ENCODE data around the gene MTCH1.

Gene MTCH1

GRCh38 chr6:36970892-36971842, 14.8 kb downstream of the MTCH1 start:
- Mint-ChIP-seq H3K36me3 (ENCODE audit: low read depth) (peaks cover 75% of the 10 kb centered on the region), H3K4me1 (ENCODE audit: low read depth) (no peaks in the 10 kb centered on the region), H3K27ac (no peak overlapping the region), H3K9me3 (no peaks in the 10 kb centered on the region), H3K27me3 (no peaks in the 10 kb centered on the region), H3K4me3 (no peak overlapping the region)

GRCh38 chr6:36969988-36970891, 15.8 kb downstream of the MTCH1 start:
- H3K36me3 Mint-ChIP-seq (ENCODE audit: low read depth) = peaks cover 66% of the 10 kb centered on the region
- H3K4me1 Mint-ChIP-seq (ENCODE audit: low read depth) = no peaks in the 10 kb centered on the region
- no peaks in the 10 kb centered on the region for H3K27me3 Mint-ChIP-seq
- H3K27ac Mint-ChIP-seq = peak overlapping the region; percentile 2
- H3K4me3 Mint-ChIP-seq = no peak overlapping the region
- no peaks in the 10 kb centered on the region for H3K9me3 Mint-ChIP-seq

- H3K27me3 Mint-ChIP-seq = no peaks in the 10 kb centered on the region
- H3K36me3 Mint-ChIP-seq (ENCODE audit: low read depth) = peaks cover 56% of the 10 kb centered on the region
- no peak overlapping the region for H3K27ac Mint-ChIP-seq
- peaks cover 8% of the 10 kb centered on the region for H3K4me1 Mint-ChIP-seq (ENCODE audit: low read depth)
- no peaks in the 10 kb centered on the region for H3K9me3 Mint-ChIP-seq
- H3K4me3 Mint-ChIP-seq = no peak overlapping the region
These were observed 16.7 kb downstream of the MTCH1 start for GRCh38 chr6:36969240-36969691.

GRCh38 chr6:36968266-36968977, 17.6 kb downstream of the MTCH1 start:
- Mint-ChIP-seq H3K4me3 (no peak overlapping the region), H3K36me3 (ENCODE audit: low read depth) (peaks cover 48% of the 10 kb centered on the region), H3K9me3 (no peaks in the 10 kb centered on the region), H3K27me3 (no peaks in the 10 kb centered on the region), H3K4me1 (ENCODE audit: low read depth) (peaks cover 17% of the 10 kb centered on the region), H3K27ac (no peak overlapping the region)

GRCh38 chr6:36967757-36968156, 18.2 kb downstream of the MTCH1 start:
- H3K27me3 Mint-ChIP-seq = no peaks in the 10 kb centered on the region
- H3K36me3 Mint-ChIP-seq (ENCODE audit: low read depth) = peaks cover 41% of the 10 kb centered on the region
- peaks cover 24% of the 10 kb centered on the region for H3K4me1 Mint-ChIP-seq (ENCODE audit: low read depth)
- no peak overlapping the region for H3K27ac Mint-ChIP-seq
- no peak overlapping the region for H3K4me3 Mint-ChIP-seq
- H3K9me3 Mint-ChIP-seq = no peaks in the 10 kb centered on the region

GRCh38 chr6:36967301-36967700, 18.7 kb downstream of the MTCH1 start:
- H3K27me3 Mint-ChIP-seq = no peaks in the 10 kb centered on the region
- H3K4me1 Mint-ChIP-seq (ENCODE audit: low read depth) = peaks cover 28% of the 10 kb centered on the region
- H3K4me3 Mint-ChIP-seq = no peak overlapping the region
- H3K36me3 Mint-ChIP-seq (ENCODE audit: low read depth) = peaks cover 36% of the 10 kb centered on the region
- H3K27ac Mint-ChIP-seq = no peak overlapping the region
- no peaks in the 10 kb centered on the region for H3K9me3 Mint-ChIP-seq

- Mint-ChIP-seq H3K4me3 (no peak overlapping the region), H3K9me3 (no peaks in the 10 kb centered on the region), H3K27ac (no peak overlapping the region), H3K27me3 (no peaks in the 10 kb centered on the region), H3K36me3 (ENCODE audit: low read depth) (peaks cover 26% of the 10 kb centered on the region), H3K4me1 (ENCODE audit: low read depth) (peaks cover 31% of the 10 kb centered on the region)
These were observed 21.1 kb downstream of the MTCH1 start for GRCh38 chr6:36964908-36965307.

GRCh38 chr6:36964349-36964748, 21.6 kb downstream of the MTCH1 start:
- Mint-ChIP-seq H3K9me3 (no peaks in the 10 kb centered on the region), H3K4me1 (ENCODE audit: low read depth) (peaks cover 31% of the 10 kb centered on the region), H3K36me3 (ENCODE audit: low read depth) (peaks cover 22% of the 10 kb centered on the region), H3K4me3 (no peak overlapping the region), H3K27ac (no peak overlapping the region), H3K27me3 (no peaks in the 10 kb centered on the region)

GRCh38 chr6:36963451-36964290, 22.3 kb downstream of the MTCH1 start:
- H3K9me3 Mint-ChIP-seq = no peaks in the 10 kb centered on the region
- H3K4me1 Mint-ChIP-seq (ENCODE audit: low read depth) = peaks cover 31% of the 10 kb centered on the region
- H3K4me3 Mint-ChIP-seq = no peak overlapping the region
- no peaks in the 10 kb centered on the region for H3K27me3 Mint-ChIP-seq
- no peak overlapping the region for H3K27ac Mint-ChIP-seq
- H3K36me3 Mint-ChIP-seq (ENCODE audit: low read depth) = peaks cover 16% of the 10 kb centered on the region

GRCh38 chr6:36962874-36963273, 23.1 kb downstream of the MTCH1 start:
- H3K27me3 Mint-ChIP-seq = no peaks in the 10 kb centered on the region
- H3K27ac Mint-ChIP-seq = no peak overlapping the region
- H3K4me3 Mint-ChIP-seq = peak overlapping the region; percentile 23
- H3K9me3 Mint-ChIP-seq = no peaks in the 10 kb centered on the region
- peaks cover 31% of the 10 kb centered on the region for H3K4me1 Mint-ChIP-seq (ENCODE audit: low read depth)
- H3K36me3 Mint-ChIP-seq (ENCODE audit: low read depth) = peaks cover 8% of the 10 kb centered on the region

- no peaks in the 10 kb centered on the region for H3K9me3 Mint-ChIP-seq
- H3K27ac Mint-ChIP-seq = no peak overlapping the region
- H3K4me1 Mint-ChIP-seq (ENCODE audit: low read depth) = peaks cover 31% of the 10 kb centered on the region
- no peaks in the 10 kb centered on the region for H3K27me3 Mint-ChIP-seq
- H3K4me3 Mint-ChIP-seq = no peak overlapping the region
- H3K36me3 Mint-ChIP-seq (ENCODE audit: low read depth) = no peaks in the 10 kb centered on the region
These were observed 24.3 kb downstream of the MTCH1 start for GRCh38 chr6:36961441-36962435.

- H3K36me3 Mint-ChIP-seq (ENCODE audit: low read depth) = no peaks in the 10 kb centered on the region
- no peaks in the 10 kb centered on the region for H3K9me3 Mint-ChIP-seq
- no peaks in the 10 kb centered on the region for H3K27me3 Mint-ChIP-seq
- peaks cover 41% of the 10 kb centered on the region for H3K4me1 Mint-ChIP-seq (ENCODE audit: low read depth)
- H3K4me3 Mint-ChIP-seq = no peak overlapping the region
- H3K27ac Mint-ChIP-seq = no peak overlapping the region
These were observed 26.3 kb downstream of the MTCH1 start for GRCh38 chr6:36959555-36960250.

Measured in stimulated activated naive CD8-positive, alpha-beta T cell treated with anti-CD3 and anti-CD28 coated beads, Interleukin-15, Interleukin-2, amounts not matched to agents 100 ng/mL and 50 ng/mL, for 24 hours (primary cell).